H9 (cell line): Measurements from ENCODE around the gene ZNF385B. TPM values are rescaled to one million over a fixed set of nuclear protein-coding genes. Genes with fewer than 3 reads are reported as not detected.
"Not testable (repeated sequence)": the region's sequence is repeated elsewhere in the genome, so short reads cannot be mapped to it uniquely, and the experiment has no call there.

ENCODE experiments used
- DNase-seq: peaks from one replicate; pipeline ENCODE4 v3.0.0-alpha.2; 2017
- H2AFZ ChIP-seq: one replicate; pipeline ENCODE4 v1.6.1; 2013; ENCODE audit warnings: mild to moderate bottlenecking, low read length, control low read depth, moderate library complexity
- H2AK5ac ChIP-seq: 2 replicates; pipeline ENCODE4 v1.6.1; 2013; ENCODE audit warnings: low read length, control low read depth, mixed read lengths; ENCODE audit not compliant: insufficient read length
- H2BK120ac ChIP-seq: one replicate; pipeline ENCODE4 v1.6.1; 2013; ENCODE audit warnings: low read depth, mild to moderate bottlenecking, low read length, control low read depth, inconsistent platforms; ENCODE audit not compliant: poor library complexity, severe bottlenecking
- H2BK12ac ChIP-seq: 2 replicates; pipeline ENCODE4 v1.6.1; 2013; ENCODE audit warnings: low read length, control low read depth, mixed read lengths, low read depth; ENCODE audit not compliant: insufficient read length
- H2BK15ac ChIP-seq: 2 replicates; pipeline ENCODE4 v1.6.1; 2013; ENCODE audit warnings: low read depth, low read length, control low read depth
- H2BK20ac ChIP-seq: one replicate; pipeline ENCODE4 v1.6.1; 2013; ENCODE audit warnings: low read depth, mild to moderate bottlenecking, low read length, control low read depth, inconsistent platforms; ENCODE audit not compliant: poor library complexity, severe bottlenecking
- H2BK5ac ChIP-seq: 2 replicates; pipeline ENCODE4 v1.6.1; 2013; ENCODE audit warnings: low read length, control low read depth, mixed read lengths; ENCODE audit not compliant: insufficient read length
- H3K14ac ChIP-seq: 2 replicates; pipeline ENCODE4 v1.6.1; 2013; ENCODE audit warnings: low read length, control low read depth; ENCODE audit not compliant: insufficient read depth
- H3K18ac ChIP-seq: 2 replicates; pipeline ENCODE4 v1.6.1; 2013; ENCODE audit warnings: low read depth, mild to moderate bottlenecking, mixed read lengths, low read length, control low read depth; ENCODE audit not compliant: insufficient read length
- H3K23ac ChIP-seq: 2 replicates; pipeline ENCODE4 v1.6.1; 2013; ENCODE audit warnings: low read length, control low read depth, mixed read lengths, low read depth; ENCODE audit not compliant: insufficient read length
- H3K23me2 ChIP-seq: 2 replicates; pipeline ENCODE4 v1.6.1; 2013; ENCODE audit warnings: low read depth, mild to moderate bottlenecking, mixed read lengths, low read length, control low read depth; ENCODE audit not compliant: insufficient read length, poor library complexity, severe bottlenecking
- H3K27ac ChIP-seq: 2 replicates; pipeline ENCODE4 v1.5.1; 2013; ENCODE audit warnings: low read length, control low read depth, mixed read lengths, low read depth; ENCODE audit not compliant: insufficient read length
- H3K27me3 ChIP-seq: 2 replicates; pipeline ENCODE4 v1.6.1; 2013; ENCODE audit warnings: low read length, control low read depth, inconsistent platforms; ENCODE audit not compliant: insufficient read depth
- H3K4ac ChIP-seq: 2 replicates; pipeline ENCODE4 v1.6.1; 2013; ENCODE audit warnings: low read depth, mild to moderate bottlenecking, control low read depth, inconsistent platforms, low read length, moderate library complexity
- H3K4me1 ChIP-seq: 2 replicates; pipeline ENCODE4 v1.6.1; 2013; ENCODE audit warnings: low read length, control low read depth, inconsistent platforms; ENCODE audit not compliant: insufficient read depth
- H3K4me2 ChIP-seq: 2 replicates; pipeline ENCODE4 v1.6.1; 2013; ENCODE audit warnings: low read length, control low read depth, mixed read lengths; ENCODE audit not compliant: insufficient read length, insufficient read depth
- H3K56ac ChIP-seq: 2 replicates; pipeline ENCODE4 v1.6.1; 2013; ENCODE audit warnings: low read depth, mild to moderate bottlenecking, mixed read lengths, low read length, control low read depth; ENCODE audit not compliant: insufficient read length
- H3K79me1 ChIP-seq: 2 replicates; pipeline ENCODE4 v1.6.1; 2013; ENCODE audit warnings: low read depth, mild to moderate bottlenecking, moderate library complexity, low read length, control low read depth, inconsistent platforms; ENCODE audit not compliant: insufficient read depth, poor library complexity, severe bottlenecking
- H3K79me2 ChIP-seq: 2 replicates; pipeline ENCODE4 v1.6.1; 2013; ENCODE audit warnings: low read length, control low read depth, inconsistent platforms; ENCODE audit not compliant: insufficient read depth
- H3K9ac ChIP-seq: 2 replicates; pipeline ENCODE4 v1.6.1; 2013; ENCODE audit warnings: low read length, control low read depth, mixed read lengths; ENCODE audit not compliant: insufficient read length; ENCODE audit errors: extremely low read depth
- H3K9me3 ChIP-seq: one replicate; pipeline ENCODE4 v1.6.1; 2013; ENCODE audit warnings: low read depth, low read length, inconsistent platforms; ENCODE audit not compliant: control insufficient read depth
- H3T11ph ChIP-seq: one replicate; pipeline ENCODE4 v1.6.1; 2013; ENCODE audit warnings: mild to moderate bottlenecking, low read length, control low read depth, inconsistent platforms
- H4K20me1 ChIP-seq: one replicate; pipeline ENCODE4 v1.6.1; 2013; ENCODE audit not compliant: control insufficient read depth, insufficient read length, insufficient read depth
- H4K5ac ChIP-seq: 2 replicates; pipeline ENCODE4 v1.6.1; 2013; ENCODE audit warnings: low read depth, mild to moderate bottlenecking, mixed read lengths, low read length, control low read depth; ENCODE audit not compliant: insufficient read length
- H4K8ac ChIP-seq: replicated peaks from 2 replicates; pipeline ENCODE4 v1.6.1; 2013; ENCODE audit warnings: low read length, control low read depth, mixed read lengths, low read depth; ENCODE audit not compliant: insufficient read length
- H4K91ac ChIP-seq: 2 replicates; pipeline ENCODE4 v1.6.1; 2013; ENCODE audit warnings: low read depth, mild to moderate bottlenecking, moderate library complexity, mixed read lengths, low read length, control low read depth; ENCODE audit not compliant: insufficient read length
- H3K27ac Mint-ChIP-seq, 3 experiments: 2 replicates in 2 of 3; 3 replicates in 1 of 3; pipeline ENCODE4 v1.8.0; 2020 to 2021; ENCODE audit warnings: mixed read lengths in 3 of 3, mild to moderate bottlenecking in 1 of 3, moderate library complexity in 1 of 3
- H3K27me3 Mint-ChIP-seq: 2 replicates; pipeline ENCODE4 v1.8.0; 2021; ENCODE audit warnings: low read depth, mild to moderate bottlenecking, moderate library complexity, mixed read lengths
- H3K36me3 Mint-ChIP-seq, 3 experiments: 2 replicates in 2 of 3; 3 replicates in 1 of 3; pipeline ENCODE4 v1.8.0; 2020 to 2021; ENCODE audit warnings: low read depth in 3 of 3, mixed read lengths in 3 of 3; ENCODE audit not compliant: insufficient read depth in 1 of 3
- H3K4me1 Mint-ChIP-seq, 2 experiments: 2 replicates each; pipeline ENCODE4 v1.8.0; 2020; ENCODE audit warnings: mixed read lengths in 2 of 2
- H3K4me3 Mint-ChIP-seq, 2 experiments: 2 replicates in 1 of 2; 3 replicates in 1 of 2; pipeline ENCODE4 v1.8.0; 2020 to 2021; ENCODE audit warnings: mild to moderate bottlenecking in 2 of 2, mixed read lengths in 2 of 2, moderate library complexity in 1 of 2
- H3K9me3 Mint-ChIP-seq, 2 experiments: 2 replicates in 1 of 2; 3 replicates in 1 of 2; pipeline ENCODE4 v1.8.0; 2020; ENCODE audit warnings: mild to moderate bottlenecking in 2 of 2, mixed read lengths in 2 of 2, moderate library complexity in 1 of 2
- WGBS: extraction: QIAGEN DNeasy Blood & Tissue Kit; methylation state at CpG from one replicate; pipeline ENCODE4 v1.1.7; 2013; ENCODE audit warnings: missing lambda C conversion rate, low lambda C conversion rate, mixed read lengths; ENCODE audit not compliant: insufficient read length; ENCODE audit errors: extremely low coverage; 5-methylcytosine and 5-hydroxymethylcytosine counted together
- total RNA-seq: library from RNA; stranded (reverse); gene quantifications from 2 replicates; pipeline ENCODE4 v1.2.1, GENCODE V29; 2021

Gene ZNF385B
- total RNA-seq, 1 experiment from 2014 or later, result 2.1 TPM

- H4K8ac ChIP-seq, H3K9me3 Mint-ChIP-seq, H3K14ac ChIP-seq, H2AK5ac ChIP-seq, H3K79me2 ChIP-seq, H3K23me2 ChIP-seq, H2AFZ ChIP-seq, H4K91ac ChIP-seq, H3K9ac ChIP-seq, H3K4ac ChIP-seq, H3K4me2 ChIP-seq, H3K27me3 Mint-ChIP-seq, H3K27ac ChIP-seq, H3T11ph ChIP-seq, H3K56ac ChIP-seq, H4K5ac ChIP-seq, DNase-seq, H3K27ac Mint-ChIP-seq, H3K4me1 ChIP-seq, H3K18ac ChIP-seq, H3K79me1 ChIP-seq, H3K4me3 Mint-ChIP-seq, H3K27me3 ChIP-seq, H2BK12ac ChIP-seq, H3K9me3 ChIP-seq, H3K23ac ChIP-seq, H3K36me3 Mint-ChIP-seq, H3K4me1 Mint-ChIP-seq, H2BK120ac ChIP-seq, H2BK5ac ChIP-seq, H2BK15ac ChIP-seq, H4K20me1 ChIP-seq, H2BK20ac ChIP-seq: not testable (repeated sequence)
- no CpG with 5 or more reads among the region's 5 CpGs for WGBS
Measured at GRCh38 chr2:179629776-179630175, 231.6 kb downstream of the ZNF385B start.
